ENCODE measurements around the gene KLC3.

KLC3 gene

DNA sequence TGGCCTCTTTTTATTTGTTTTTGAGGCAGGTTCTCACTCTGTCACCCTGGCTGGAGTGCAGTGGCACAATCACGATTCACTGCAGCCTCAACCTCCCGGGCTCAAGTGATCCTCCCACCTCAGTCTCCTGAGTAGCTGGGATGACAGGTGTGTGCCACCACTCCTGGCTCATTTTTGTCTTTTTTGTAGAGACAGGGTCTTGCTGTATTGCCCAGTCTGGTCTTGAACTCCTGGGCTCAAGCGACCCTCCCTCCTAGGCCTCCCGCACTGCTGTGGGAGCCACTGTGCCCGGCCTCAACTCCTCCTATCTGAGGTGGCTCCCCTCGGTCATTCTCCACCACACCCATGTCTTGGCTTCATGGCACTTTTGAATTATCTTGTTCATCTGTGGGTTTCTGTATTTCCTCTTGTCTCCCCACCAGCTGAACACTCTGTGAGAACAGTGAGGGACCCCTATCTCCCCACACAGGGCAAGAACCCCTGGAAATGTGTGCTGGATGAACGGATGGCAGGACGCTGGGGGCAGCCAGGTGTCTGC, 25.8 kb upstream of the KLC3 start:
- no peak for DNase-seq (ENCODE audit: low read depth)
- in situ Hi-C loops (cut with HindIII; ENCODE audit: low sequenced_read_pairs) = no loop called here
- TF ChIP-seq, protein P1, sequence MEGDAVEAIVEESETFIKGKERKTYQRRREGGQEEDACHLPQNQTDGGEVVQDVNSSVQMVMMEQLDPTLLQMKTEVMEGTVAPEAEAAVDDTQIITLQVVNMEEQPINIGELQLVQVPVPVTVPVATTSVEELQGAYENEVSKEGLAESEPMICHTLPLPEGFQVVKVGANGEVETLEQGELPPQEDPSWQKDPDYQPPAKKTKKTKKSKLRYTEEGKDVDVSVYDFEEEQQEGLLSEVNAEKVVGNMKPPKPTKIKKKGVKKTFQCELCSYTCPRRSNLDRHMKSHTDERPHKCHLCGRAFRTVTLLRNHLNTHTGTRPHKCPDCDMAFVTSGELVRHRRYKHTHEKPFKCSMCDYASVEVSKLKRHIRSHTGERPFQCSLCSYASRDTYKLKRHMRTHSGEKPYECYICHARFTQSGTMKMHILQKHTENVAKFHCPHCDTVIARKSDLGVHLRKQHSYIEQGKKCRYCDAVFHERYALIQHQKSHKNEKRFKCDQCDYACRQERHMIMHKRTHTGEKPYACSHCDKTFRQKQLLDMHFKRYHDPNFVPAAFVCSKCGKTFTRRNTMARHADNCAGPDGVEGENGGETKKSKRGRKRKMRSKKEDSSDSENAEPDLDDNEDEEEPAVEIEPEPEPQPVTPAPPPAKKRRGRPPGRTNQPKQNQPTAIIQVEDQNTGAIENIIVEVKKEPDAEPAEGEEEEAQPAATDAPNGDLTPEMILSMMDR (IDR thresholded peaks at IDR 0.05; ENCODE audit: low read depth, low read length, missing control alignments) = no peak
- no peak overlapping the region for H3K4me3 ChIP-seq (ENCODE audit: low read depth, low read length)

DNA sequence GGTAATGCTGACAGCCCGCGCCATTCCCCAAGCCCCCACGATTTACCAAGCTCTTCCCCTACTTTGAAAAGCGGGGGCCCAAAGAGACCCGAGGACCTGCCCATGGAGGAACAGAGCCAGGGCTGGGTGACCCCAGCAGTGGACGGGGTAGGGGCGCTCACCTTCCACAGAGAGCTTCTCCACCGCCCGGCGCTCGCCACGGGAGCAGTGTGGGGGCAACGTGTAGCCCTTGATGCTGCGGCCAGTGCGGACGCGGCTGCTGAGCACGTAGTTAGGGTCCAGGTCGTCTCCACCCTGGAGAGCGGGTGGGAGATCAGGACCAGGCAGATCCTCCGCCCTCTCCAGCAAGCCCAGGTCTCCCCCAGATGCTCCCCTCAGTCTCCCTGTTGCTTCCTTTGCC, 25.2 kb upstream of the KLC3 start:
- in situ Hi-C loops (cut with HindIII; ENCODE audit: low sequenced_read_pairs) = no loop called here
- no peak overlapping the region for H3K4me3 ChIP-seq (ENCODE audit: low read depth, low read length)
- DNase-seq (ENCODE audit: low read depth) = no peak

DNA sequence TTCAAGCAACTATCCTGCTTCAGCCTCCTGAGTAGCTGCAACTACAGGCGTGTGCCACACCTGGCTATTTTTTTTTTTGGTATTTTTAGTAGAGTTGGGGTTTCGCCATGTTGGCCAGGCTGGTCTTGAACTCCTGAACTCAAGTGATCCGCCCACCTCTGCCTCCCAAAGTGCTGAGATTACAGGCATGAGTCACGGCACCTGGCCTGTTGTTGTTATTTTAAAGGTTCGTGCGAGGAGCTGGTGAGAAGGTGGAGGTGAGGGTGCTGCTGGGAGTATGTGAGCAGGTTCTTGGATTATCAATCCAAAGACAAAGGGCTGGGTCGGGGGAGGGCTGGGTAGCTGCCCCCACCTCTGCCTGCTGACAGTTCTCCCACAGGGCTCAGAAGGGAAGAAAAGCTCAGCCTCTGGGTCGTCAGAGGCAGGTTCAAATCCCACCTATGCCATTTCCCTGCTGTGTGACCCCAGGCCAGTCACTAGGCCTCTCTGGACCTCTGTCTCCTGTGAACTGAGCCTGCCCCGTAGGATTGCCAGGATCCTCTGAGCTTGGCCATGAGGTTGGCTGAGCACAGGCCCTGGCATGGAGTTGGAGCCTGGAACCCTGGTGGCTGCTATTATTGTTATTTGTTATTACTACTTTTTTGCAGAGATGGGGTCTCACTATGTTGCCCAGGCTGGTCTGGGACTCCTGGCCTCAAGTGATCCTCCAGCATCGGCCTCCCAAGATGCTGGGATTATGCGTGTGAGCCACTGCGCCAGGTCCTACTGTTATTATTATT, 19.4 kb upstream of the KLC3 start:
- in situ Hi-C loops (cut with HindIII; ENCODE audit: low sequenced_read_pairs) = no loop called here
- no peak overlapping the region for H3K4me3 ChIP-seq (ENCODE audit: low read depth, low read length)
- TF ChIP-seq, protein P1 (IDR thresholded peaks at IDR 0.05; ENCODE audit: low read depth, low read length, missing control alignments) = no peak
- DNase-seq (ENCODE audit: low read depth) = no peak

More for the DNA sequence above, 25.2 kb upstream of the KLC3 start:
- TF ChIP-seq, protein P1 (IDR thresholded peaks at IDR 0.05; ENCODE audit: low read depth, low read length, missing control alignments) = no peak

DNA sequence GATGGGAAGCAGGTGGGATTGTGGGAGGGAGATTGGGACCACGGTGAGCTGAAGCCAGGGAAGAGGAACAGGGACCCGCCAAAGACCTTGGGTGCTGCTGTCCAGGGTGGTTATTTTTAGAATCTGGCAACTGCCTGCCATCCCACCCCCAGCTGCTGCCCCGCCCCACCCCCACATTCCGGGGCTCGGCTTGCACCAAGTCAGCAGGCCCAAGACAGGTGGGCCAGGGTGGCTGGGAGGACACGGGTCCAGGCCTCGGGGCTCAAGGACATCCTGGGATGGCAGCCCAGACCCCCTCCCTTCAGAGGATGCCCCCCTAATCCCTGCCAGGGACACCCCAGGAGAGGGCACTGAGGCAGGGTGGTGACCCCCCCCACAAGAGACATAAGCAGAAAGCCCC, 18.7 kb upstream of the KLC3 start:
- in situ Hi-C loops (cut with HindIII; ENCODE audit: low sequenced_read_pairs) = no loop called here
- TF ChIP-seq, protein P1 (IDR thresholded peaks at IDR 0.05; ENCODE audit: low read depth, low read length, missing control alignments) = no peak
- no peak overlapping the region for H3K4me3 ChIP-seq (ENCODE audit: low read depth, low read length)
- no peak for DNase-seq (ENCODE audit: low read depth)

DNA sequence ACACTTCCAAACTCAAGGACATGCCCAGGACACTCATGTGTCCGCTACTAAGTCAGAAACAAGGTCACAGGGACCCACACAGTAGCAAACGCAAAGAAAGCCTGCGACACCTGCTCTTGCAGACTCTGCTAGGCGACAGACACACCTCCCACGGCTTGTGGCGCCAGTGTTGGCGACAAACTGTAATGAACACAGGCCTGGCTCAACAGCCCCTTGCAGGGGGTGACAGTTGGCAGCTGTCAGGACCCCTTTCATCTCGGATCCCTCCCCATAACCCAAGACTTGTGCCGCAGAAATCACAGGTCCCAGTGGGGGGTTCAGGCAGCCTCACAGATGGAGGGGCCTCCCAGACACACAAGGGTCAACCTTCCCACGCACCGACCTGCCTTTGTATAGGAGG, 18.2 kb upstream of the KLC3 start:
- H3K4me3 ChIP-seq (ENCODE audit: low read depth, low read length) = no peak overlapping the region
- no peak for DNase-seq (ENCODE audit: low read depth)
- in situ Hi-C loops (cut with HindIII; ENCODE audit: low sequenced_read_pairs) = no loop called here
- TF ChIP-seq, protein P1 (IDR thresholded peaks at IDR 0.05; ENCODE audit: low read depth, low read length, missing control alignments) = no peak

DNA sequence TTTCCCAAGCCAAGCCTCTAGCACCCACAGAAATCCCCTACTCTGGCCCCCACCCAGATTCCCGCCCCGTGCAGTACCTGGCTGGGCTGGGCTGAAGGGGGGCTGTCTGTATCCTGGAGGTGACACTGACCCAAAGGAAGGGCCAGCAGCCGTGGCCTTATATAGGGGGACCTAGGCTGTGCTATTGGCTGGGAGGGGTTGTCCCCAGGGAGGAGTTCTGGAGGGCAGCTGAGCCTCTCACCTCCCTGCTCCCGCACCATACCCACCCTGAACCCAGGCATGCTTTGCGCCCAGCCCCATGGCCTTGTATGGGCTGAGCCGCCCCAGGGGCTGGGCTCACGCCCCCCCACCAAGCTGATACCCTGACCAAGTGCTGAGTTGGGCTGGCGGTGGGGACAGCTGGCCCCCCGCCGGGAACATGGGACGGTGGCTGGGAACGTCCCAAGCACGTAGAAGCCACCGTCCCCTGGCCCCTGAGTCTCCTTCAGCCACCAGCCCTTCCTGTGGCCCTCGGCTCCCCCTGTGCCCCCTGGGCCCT, 17.7 kb upstream of the KLC3 start, which contains the start of gene CKM:
TSS of gene CKM (minus strand) at position 132 of the 538 bp plus-strand sequence. CDS start 3,162 bp downstream, outside the sequence.
- TF ChIP-seq, protein P1 (IDR thresholded peaks at IDR 0.05; ENCODE audit: low read depth, low read length, missing control alignments) = no peak
- no peak within 1 kb of the TSS for H3K4me3 ChIP-seq (ENCODE audit: low read depth, low read length)
- in situ Hi-C loops (cut with HindIII; ENCODE audit: low sequenced_read_pairs) = no loop called here
- no peak for DNase-seq (ENCODE audit: low read depth)
